A673 (cell line): ENCODE data around the gene C9orf40. TPM values are rescaled to one million over a fixed set of nuclear protein-coding genes. Genes with fewer than 3 reads are reported as not detected.

Experiments used
- BruUV-seq: library from RNA; stranded (reverse); fragments of 400-500 nt; replicated peaks from 2 replicates; lab custom pipeline; 2021; lab: Mats Ljungman, UMichigan
- CTCF ChIA-PET: fragments of 300-600 bp; sonication (Branson Sonifier 250); formaldehyde crosslinking; loops from one replicate; lab custom pipeline; 2022; ENCODE audit warnings: antibody characterized with exemption; lab: Charles Lee
- POLR2A ChIA-PET: fragments of 300-600 bp; sonication (Branson Sonifier 250); formaldehyde crosslinking; loops from one replicate; lab custom pipeline; 2022; ENCODE audit warnings: antibody characterized with exemption; ENCODE audit not compliant: low non-redundant PET; lab: Charles Lee
- DNase-seq: peaks from one replicate; pipeline ENCODE4 v3.0.0-alpha.2; 2015; ENCODE audit warnings: low spot score
- H3K27ac ChIP-seq: fragments of 200-600 bp; sonication (generic); 2 replicates; pipeline ENCODE4 v1.5.1; 2016; ENCODE audit warnings: mixed run types, low read depth, mild to moderate bottlenecking, mixed read lengths, antibody characterized with exemption, low read length; ENCODE audit not compliant: poor library complexity, severe bottlenecking
- H3K27me3 ChIP-seq: fragments of 200-600 bp; sonication (generic); replicated peaks from 2 replicates; pipeline ENCODE4 v1.6.1; 2017; ENCODE audit warnings: mixed run types, low read depth, mild to moderate bottlenecking, mixed read lengths, antibody characterized with exemption, low read length; ENCODE audit not compliant: insufficient read depth, poor library complexity
- H3K36me3 ChIP-seq: fragments of 200-600 bp; sonication (generic); 2 replicates; pipeline ENCODE4 v1.6.1; 2016; ENCODE audit warnings: mixed run types, mild to moderate bottlenecking, mixed read lengths, antibody characterized with exemption, low read length; ENCODE audit not compliant: insufficient read depth, poor library complexity, severe bottlenecking
- H3K4me1 ChIP-seq: fragments of 200-600 bp; sonication (generic); 2 replicates; pipeline ENCODE4 v1.6.1; 2017; ENCODE audit warnings: mixed run types, mild to moderate bottlenecking, mixed read lengths, antibody characterized with exemption, low read length; ENCODE audit not compliant: insufficient read depth, poor library complexity, severe bottlenecking
- H3K4me3 ChIP-seq: fragments of 200-600 bp; sonication (generic); 2 replicates; pipeline ENCODE4 v1.5.1; 2016; ENCODE audit warnings: low read depth, mixed run types, mild to moderate bottlenecking, mixed read lengths, low read length; ENCODE audit not compliant: poor library complexity, severe bottlenecking
- H3K9me3 ChIP-seq: fragments of 200-600 bp; sonication (generic); 2 replicates; pipeline ENCODE4 v1.6.1; 2016; ENCODE audit warnings: mixed run types, low read depth, mild to moderate bottlenecking, mixed read lengths, antibody characterized with exemption, low read length; ENCODE audit not compliant: poor library complexity, severe bottlenecking
- CTCF ChIP-seq: fragments of 300-800, 200-600 bp; sonication (generic); conservative IDR thresholded peaks from 2 replicates; pipeline ENCODE4 v1.5.1; 2017; ENCODE audit warnings: low read depth, mild to moderate bottlenecking, antibody characterized with exemption, low read length, moderate library complexity, mixed read lengths
- EZH2 ChIP-seq: fragments of 200-600 bp; sonication (generic); IDR thresholded peaks from 2 replicates; pipeline ENCODE4 v1.6.1; 2017; ENCODE audit warnings: borderline replicate concordance, low read depth, mild to moderate bottlenecking, mixed read lengths, antibody characterized with exemption, low read length; ENCODE audit not compliant: poor library complexity, severe bottlenecking
- intact Hi-C: fragments of 100-400 bp; cut with micrococcal nuclease; formaldehyde crosslinking; loops from one replicate; pipeline ENCODE4 v1.10.0; 2022; ENCODE audit not compliant: unreplicated experiment
- total RNA-seq: library from RNA; stranded (reverse); gene quantifications from 2 replicates; pipeline ENCODE4 v1.2.3, GENCODE V29; 2021

C9orf40 gene
- total RNA-seq, 1 experiment from 2014 or later, result 16.8 TPM

GRCh38 chr9:74949859-74950855 lies 2.6 kb downstream of the C9orf40 start:
- no peak for TF ChIP-seq EZH2
- TF ChIP-seq CTCF, result no peak
- Histone ChIP-seq H3K9me3 (no peaks in the 10 kb centered on the region), H3K27me3 (no peaks in the 10 kb centered on the region), H3K27ac (no peak overlapping the region), H3K4me3 (no peak overlapping the region), H3K4me1 (peaks cover 11% of the 10 kb centered on the region), H3K36me3 (peaks cover 3% of the 10 kb centered on the region)
- ChIA-PET POLR2A (no interaction called here), CTCF (no interaction called here)
- DNase-seq, result no peak
- intact Hi-C loops, result loop anchor here (5.0 to 10.0 kb wide), 2 partner anchors 77 to 135 kb away; partner anchors contain the start of genes CARNMT1, NMRK1 and OSTF1
- no TSS peak for BruUV-seq

GRCh38 chr9:74948937-74949336 lies 3.8 kb downstream of the C9orf40 start:
- TF ChIP-seq CTCF (no peak), EZH2 (no peak)
- no peak overlapping the region for H3K4me3 ChIP-seq
- DNase-seq, result no peak
- no TSS peak for BruUV-seq
- ChIA-PET CTCF (no interaction called here), POLR2A (no interaction called here)
- H3K27me3 ChIP-seq, result no peaks in the 10 kb centered on the region
- peaks cover 3% of the 10 kb centered on the region for H3K36me3 ChIP-seq
- no peak overlapping the region for H3K27ac ChIP-seq
- no peaks in the 10 kb centered on the region for H3K9me3 ChIP-seq
- peaks cover 11% of the 10 kb centered on the region for H3K4me1 ChIP-seq
- intact Hi-C loops, result loop anchor here (10.0 kb wide), 1 partner anchor 136 kb away; the partner anchor contains the start of genes NMRK1 and OSTF1

- POLR2A ChIA-PET, result no interaction called here
- BruUV-seq, result no TSS peak
- CTCF ChIA-PET, result no interaction called here
- intact Hi-C loops, result loop anchor here (10.0 kb wide), 1 partner anchor 138 kb away; the partner anchor contains the start of genes NMRK1 and OSTF1
- TF ChIP-seq EZH2, result no peak
- no peak for TF ChIP-seq CTCF
- Histone ChIP-seq H3K27me3 (no peaks in the 10 kb centered on the region), H3K4me3 (no peak overlapping the region), H3K27ac (no peak overlapping the region), H3K36me3 (peaks cover 3% of the 10 kb centered on the region), H3K4me1 (peaks cover 11% of the 10 kb centered on the region), H3K9me3 (no peaks in the 10 kb centered on the region)
- DNase-seq, result no peak
Measured at GRCh38 chr9:74946686-74947085, 6.0 kb downstream of the C9orf40 start.
